ENCODE measurements around the gene RPS15A.
"Not testable (repeated sequence)": the region's sequence is repeated elsewhere in the genome, so short reads cannot be mapped to it uniquely, and the experiment has no call there.

The RPS15A gene

GRCh38 chr16:18784917-18785623, 5.1 kb downstream of the RPS15A start:
- no peak for TF ChIP-seq CTCF (IDR thresholded peaks at IDR 0.05)
- H3K27ac ChIP-seq, result no peak overlapping the region
- H3K4me3 ChIP-seq, result no peak overlapping the region
- no peak for DNase-seq (ENCODE audit: low spot score)

- no peak for TF ChIP-seq CTCF (IDR thresholded peaks at IDR 0.05)
- no peak for DNase-seq (ENCODE audit: low spot score)
- no peak overlapping the region for H3K27ac ChIP-seq
- no peak overlapping the region for H3K4me3 ChIP-seq
Observed at GRCh38 chr16:18783430-18784341, 6.4 kb downstream of the RPS15A start.

- no peak overlapping the region for H3K4me3 ChIP-seq
- H3K27ac ChIP-seq, result no peak overlapping the region
- no peak for DNase-seq (ENCODE audit: low spot score)
- no peak for TF ChIP-seq CTCF (IDR thresholded peaks at IDR 0.05)
Observed at GRCh38 chr16:18782697-18783429, 7.3 kb downstream of the RPS15A start.

GRCh38 chr16:18781232-18781631, 8.9 kb downstream of the RPS15A start:
- H3K27ac ChIP-seq; DNase-seq (ENCODE audit: low spot score); H3K4me3 ChIP-seq: not testable (repeated sequence)

GRCh38 chr16:18780460-18781026, 9.6 kb downstream of the RPS15A start:
- not testable (repeated sequence) for DNase-seq (ENCODE audit: low spot score); H3K27ac ChIP-seq; H3K4me3 ChIP-seq

GRCh38 chr16:18777664-18778063, 12.5 kb downstream of the RPS15A start:
- not testable (repeated sequence) for DNase-seq (ENCODE audit: low spot score); H3K4me3 ChIP-seq

GRCh38 chr16:18776334-18776733, 13.8 kb downstream of the RPS15A start:
- H3K4me3 ChIP-seq; H3K27ac ChIP-seq; DNase-seq (ENCODE audit: low spot score): not testable (repeated sequence)

More at GRCh38 chr16:18777664-18778063, 12.5 kb downstream of the RPS15A start:
- not testable (repeated sequence) for H3K27ac ChIP-seq

- not testable (repeated sequence) for DNase-seq (ENCODE audit: low spot score); H3K27ac ChIP-seq; H3K4me3 ChIP-seq
Observed at GRCh38 chr16:18774651-18775050, 15.5 kb downstream of the RPS15A start.

GRCh38 chr16:18772171-18772570, 18.0 kb downstream of the RPS15A start:
- DNase-seq (ENCODE audit: low spot score); H3K4me3 ChIP-seq; H3K27ac ChIP-seq: not testable (repeated sequence)

GRCh38 chr16:18770336-18770962, 19.7 kb downstream of the RPS15A start:
- DNase-seq (ENCODE audit: low spot score); H3K4me3 ChIP-seq; H3K27ac ChIP-seq: not testable (repeated sequence)

- H3K27ac ChIP-seq; DNase-seq (ENCODE audit: low spot score); H3K4me3 ChIP-seq: not testable (repeated sequence)
Observed at GRCh38 chr16:18767217-18767616, 22.9 kb downstream of the RPS15A start.

- not testable (repeated sequence) for H3K4me3 ChIP-seq; H3K27ac ChIP-seq; DNase-seq (ENCODE audit: low spot score)
Observed at GRCh38 chr16:18762713-18763112, 27.4 kb downstream of the RPS15A start.
